Right lung (tissue), 5 donors: Measurements from ENCODE around the gene BAG1. TPM values are rescaled to one million over a fixed set of nuclear protein-coding genes. Genes with fewer than 3 reads are reported as not detected.

ENCODE experiments used
- DNase-seq, 2 donors: peaks; one replicate each; pipeline ENCODE4 v3.0.0-alpha.2; 2013
- polyA plus RNA-seq, 5 donors: library from polyadenylated mRNA; unstranded; fragments of 120-200 nt; gene quantifications; one replicate each; pipeline versions ENCODE4 v1.2.1 to v1.2.3, GENCODE V29; 2013; ENCODE audit warnings: inconsistent platforms in 1 of 5, low replicate concordance in 1 of 5; ENCODE audit not compliant: insufficient read length in 5 of 5, insufficient read depth in 1 of 5

BAG1 gene
- polyA plus RNA-seq, 5 donors: 50.6 to 72.9 (median 54.2) TPM

DNA sequence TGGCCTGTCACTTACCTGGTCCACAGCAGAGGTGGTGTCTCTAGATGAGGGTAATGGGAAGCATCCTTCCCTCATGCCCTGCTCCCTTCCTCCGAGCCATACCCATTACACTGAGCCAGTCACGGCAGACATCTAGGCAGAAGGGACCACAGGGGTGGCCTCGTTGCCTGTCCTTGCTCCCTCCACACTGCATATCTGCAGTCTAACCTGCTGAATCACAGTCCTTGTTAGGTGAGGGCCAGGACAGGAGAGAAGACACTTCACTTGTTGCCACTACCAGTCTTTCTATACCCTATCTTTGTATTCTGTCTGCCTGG lies 43.0 kb downstream of the BAG1 start:
- DNase-seq: no peak

DNA sequence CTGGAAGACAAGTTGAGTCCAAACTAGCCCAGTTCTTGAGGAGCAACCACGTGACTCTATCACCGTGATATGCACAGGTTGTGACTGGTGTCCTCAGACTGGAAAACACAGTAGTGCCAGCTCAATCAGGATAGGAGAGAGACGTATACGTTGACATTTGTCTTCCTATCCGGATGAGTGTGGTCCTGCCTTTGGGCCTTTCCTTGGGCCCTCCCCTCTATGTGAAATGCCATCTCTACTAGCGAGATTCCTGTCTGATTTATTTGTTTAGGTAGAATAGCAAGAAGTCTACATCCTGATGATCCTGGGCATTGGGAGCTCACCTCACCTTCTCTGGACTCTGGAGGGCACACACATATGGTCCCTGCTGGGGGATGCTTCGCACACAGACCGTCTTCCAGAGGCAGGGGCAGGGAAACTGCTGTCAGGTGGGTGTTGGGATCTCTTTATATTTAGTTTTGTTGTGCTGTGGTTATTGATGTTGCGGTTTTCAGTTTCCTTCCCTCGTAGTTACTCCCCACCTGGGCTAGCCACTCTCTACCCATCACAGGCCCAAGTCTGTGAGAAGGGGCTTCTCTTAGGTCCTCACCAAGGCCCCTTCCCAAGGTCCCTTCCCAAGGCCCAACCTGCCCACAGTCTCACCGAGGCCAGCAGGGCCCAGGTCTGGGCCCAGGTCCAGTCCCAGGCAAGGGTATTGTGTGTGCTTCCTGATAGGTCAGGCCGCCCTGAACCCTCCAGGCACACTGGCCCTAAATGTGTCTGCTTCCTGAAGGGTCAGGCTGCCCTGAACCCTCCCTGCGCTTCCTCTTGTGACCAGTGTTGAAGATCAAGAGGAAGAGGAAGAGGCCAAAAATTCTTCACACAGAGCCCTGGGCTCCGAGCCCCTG lies 43.6 kb downstream of the BAG1 start:
- DNase-seq: no peak

DNA sequence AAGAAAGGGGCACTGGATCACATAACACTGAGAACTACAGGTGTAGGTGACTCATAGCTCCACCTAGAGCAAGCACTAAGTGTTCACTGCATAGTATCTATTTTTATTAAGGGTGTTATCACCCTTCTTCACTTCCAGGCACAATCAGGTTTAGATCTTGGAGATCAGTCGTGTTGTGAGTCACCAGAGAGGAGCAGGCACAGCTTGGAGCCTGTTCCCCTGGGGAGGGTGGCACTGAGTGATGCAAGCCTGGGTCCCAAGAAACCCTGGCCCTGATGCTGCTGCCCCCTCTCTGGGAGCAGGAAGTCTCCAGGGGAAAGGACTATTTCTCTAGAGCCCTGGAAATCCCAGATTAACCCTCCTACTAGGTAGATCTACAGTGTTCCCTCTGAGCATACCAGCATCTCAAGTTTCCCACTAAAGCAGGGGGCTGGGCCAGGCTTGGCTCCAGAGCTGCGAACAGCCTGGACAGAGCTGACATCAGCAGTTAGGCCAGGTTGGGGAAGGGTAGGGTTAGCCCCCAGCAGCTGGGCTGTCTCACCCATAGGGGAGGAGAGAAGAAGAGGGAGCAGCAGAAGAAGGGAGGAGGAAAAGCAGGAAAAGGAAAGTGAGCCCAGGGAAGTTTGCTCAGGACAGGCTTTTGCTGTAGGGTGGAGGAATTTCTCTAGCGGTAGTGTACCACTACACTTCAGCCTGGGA lies 52.7 kb downstream of the BAG1 start:
- peak; percentile 59 for DNase-seq

DNA sequence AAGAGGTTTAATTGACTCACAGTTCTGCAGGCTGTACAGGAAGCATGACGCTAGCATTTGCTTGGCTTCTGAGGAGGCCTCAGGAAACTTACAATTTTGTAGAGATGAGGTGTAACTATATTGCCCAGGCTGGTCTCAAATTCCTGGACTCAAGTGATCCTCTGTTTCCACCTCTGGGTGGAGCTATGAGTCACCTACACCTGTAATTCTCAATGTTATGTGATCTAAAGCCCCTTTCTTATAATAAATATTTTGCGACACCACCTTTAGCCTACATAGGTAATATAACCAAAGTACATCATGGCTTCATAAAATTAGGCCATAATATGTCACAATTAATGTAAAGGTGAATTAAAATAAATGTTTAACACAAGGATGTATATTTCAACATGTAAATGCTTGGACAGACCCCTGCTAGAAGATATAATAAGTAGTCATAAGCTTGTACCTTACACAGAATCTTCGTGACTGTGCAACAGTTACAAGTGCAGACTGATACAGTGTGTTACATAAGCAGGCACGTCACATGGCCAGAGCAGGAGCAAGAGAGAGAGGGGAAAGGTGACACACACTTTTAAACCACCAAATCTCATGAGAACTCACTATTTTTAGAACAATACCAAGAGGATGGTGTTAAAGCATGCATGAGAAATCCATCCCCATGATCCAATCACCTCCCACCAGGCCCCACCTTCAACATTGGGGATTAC lies 54.3 kb downstream of the BAG1 start:
- no peak for DNase-seq

DNA sequence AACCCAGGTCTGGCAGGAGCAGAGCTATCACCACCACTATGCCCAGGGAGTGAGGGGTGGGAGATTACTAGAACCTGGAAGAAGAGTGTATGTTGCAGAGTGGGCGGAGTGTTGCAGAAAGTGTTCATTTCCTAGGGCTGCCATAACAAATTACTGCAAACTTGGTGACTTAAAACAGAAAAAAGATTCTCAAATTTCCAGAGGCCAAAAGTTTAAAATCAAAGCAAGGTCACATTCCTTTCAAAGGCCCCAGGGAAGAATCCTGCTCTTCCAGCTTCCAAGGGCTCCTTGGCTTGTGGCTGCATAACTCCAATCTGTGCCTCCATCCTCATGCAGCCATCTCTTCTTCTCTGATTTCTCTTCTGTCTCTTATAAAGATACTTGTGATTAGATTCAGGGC lies 55.1 kb downstream of the BAG1 start:
- DNase-seq: no peak

DNA sequence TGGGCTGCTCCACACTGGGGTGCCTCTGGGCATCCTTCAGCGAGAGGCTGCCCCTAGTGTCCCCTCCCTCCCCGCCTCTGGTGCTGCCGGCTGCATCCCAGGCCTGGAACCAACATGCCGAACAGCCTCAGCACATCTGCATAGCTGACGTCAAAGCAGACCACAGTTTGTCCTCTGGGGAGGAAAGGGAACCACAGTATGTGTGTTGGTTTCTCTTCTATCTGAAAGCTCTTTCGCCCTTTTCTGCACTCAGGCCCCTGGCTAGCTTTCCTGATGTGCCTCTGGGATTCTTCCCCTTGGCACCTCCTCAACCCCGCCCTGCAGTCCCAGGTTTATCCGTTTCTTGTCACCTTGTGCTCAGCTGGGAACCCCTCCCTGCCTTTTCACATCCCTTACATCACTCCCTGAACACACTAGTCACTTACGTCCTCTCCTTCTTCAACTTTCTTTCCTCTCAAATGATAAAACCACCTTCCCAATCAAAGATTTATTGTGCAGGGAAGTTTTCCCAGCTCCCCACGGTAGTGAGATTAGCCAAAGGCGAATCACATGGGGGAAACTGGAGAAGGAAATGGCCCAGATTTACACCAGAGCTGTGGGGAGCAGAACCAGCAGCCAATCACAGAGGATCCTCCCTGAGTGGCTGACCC lies 61.8 kb downstream of the BAG1 start:
- DNase-seq: no peak

Other genes with a start within 250 kb of the BAG1 start
- gene DNAJA1, start 239.4 kb downstream of the BAG1 start, polyA plus RNA-seq: 100 to 1,000 TPM; 183 to 231 (median 207) TPM
- 10 to 100 TPM; 22.5 to 29.4 (median 26.3) TPM for gene SMU1, start 188.0 kb downstream of the BAG1 start, polyA plus RNA-seq
- gene B4GALT1, start 97.4 kb downstream of the BAG1 start, polyA plus RNA-seq: 10 to 100 TPM; 63.7 to 81.6 (median 67.9) TPM
- gene SPINK4, start 24.5 kb downstream of the BAG1 start, polyA plus RNA-seq: not detected
- 100 to 1,000 TPM in 3 of 5 donors, 10 to 100 TPM in 2; 91.8 to 123 (median 116) TPM for gene CHMP5, start 341 bp upstream of the BAG1 start, polyA plus RNA-seq
- gene NFX1, start 25.8 kb upstream of the BAG1 start, polyA plus RNA-seq: 10 to 100 TPM; 29.9 to 40.3 (median 35.1) TPM
- gene AQP7, start 137.9 kb upstream of the BAG1 start, polyA plus RNA-seq: 1 to 10 TPM; 2.2 to 5.2 (median 2.8) TPM
- gene AQP3, start 182.9 kb upstream of the BAG1 start, polyA plus RNA-seq: 10 to 100 TPM in 4 of 5 donors, 1 to 10 TPM in 1; 9.7 to 33.8 (median 23.8) TPM
- gene NOL6, start 209.2 kb upstream of the BAG1 start, polyA plus RNA-seq: 10 to 100 TPM; 21.1 to 31.8 (median 23.8) TPM